Panc1 (cell line): ENCODE data around the gene CRIP2. TPM values are rescaled to one million over a fixed set of nuclear protein-coding genes. Genes with fewer than 3 reads are reported as not detected.

Experiments
- ATAC-seq: fragments of 200-7000 bp; cut with Tn5 transposase; 2 replicates; pipeline ENCODE4 v1.9.1; 2020; ENCODE audit warnings: mild to moderate bottlenecking, moderate library complexity
- BruUV-seq: library from RNA; stranded (reverse); fragments of 400-500 nt; replicated peaks from 2 replicates; lab custom pipeline; 2021; lab: Mats Ljungman, UMichigan
- CTCF ChIA-PET: fragments of 300-600 bp; sonication (Branson Sonifier 250); formaldehyde crosslinking; loops from one replicate; lab custom pipeline; 2022; ENCODE audit warnings: antibody characterized with exemption; lab: Charles Lee
- POLR2A ChIA-PET: fragments of 300-600 bp; sonication (Branson Sonifier 250); formaldehyde crosslinking; loops from one replicate; lab custom pipeline; 2022; ENCODE audit warnings: antibody characterized with exemption; lab: Charles Lee
- DNase-seq: peaks from one replicate; pipeline ENCODE4 v3.0.0-alpha.2; 2010; ENCODE audit warnings: low read depth, low spot score
- H3K27ac ChIP-seq: 2 replicates; pipeline ENCODE4 v1.5.1; 2011; ENCODE audit warnings: mild to moderate bottlenecking, low read length, inconsistent platforms
- H3K27me3 ChIP-seq: fragments of 200-500 bp; sonication (Bioruptor generic); 2 replicates; pipeline ENCODE4 v1.6.0; 2014; ENCODE audit warnings: low read length, inconsistent platforms; ENCODE audit not compliant: control insufficient read depth, insufficient read depth
- H3K36me3 ChIP-seq: fragments of 200-500 bp; sonication (Bioruptor generic); 2 replicates; pipeline ENCODE4 v1.5.1; 2014; ENCODE audit warnings: inconsistent platforms, mild to moderate bottlenecking, low read length, moderate library complexity; ENCODE audit not compliant: control insufficient read depth, insufficient read depth
- H3K4me1 ChIP-seq: 2 replicates; pipeline ENCODE4 v1.5.1; 2011; ENCODE audit warnings: inconsistent platforms, mild to moderate bottlenecking, low read length, moderate library complexity; ENCODE audit not compliant: control insufficient read depth, insufficient read depth
- H3K4me3 ChIP-seq, 2 experiments: 2 replicates each; pipeline ENCODE4 v1.5.1; 2011 to 2012; ENCODE audit warnings: low read depth in 2 of 2, low read length in 2 of 2, mild to moderate bottlenecking in 2 of 2, inconsistent platforms in 1 of 2, moderate library complexity in 1 of 2
- H3K9me3 ChIP-seq: fragments of 200-500 bp; sonication (Bioruptor generic); 2 replicates; pipeline ENCODE4 v1.5.1; 2014; ENCODE audit warnings: low read depth, mild to moderate bottlenecking, inconsistent platforms, low read length, moderate library complexity; ENCODE audit not compliant: control insufficient read depth, insufficient read depth
- POLR2AphosphoS5 ChIP-seq: IDR thresholded peaks from 2 replicates; pipeline ENCODE4 v1.6.1; 2012; ENCODE audit warnings: mild to moderate bottlenecking, low read depth, low read length, moderate library complexity
- SIN3A ChIP-seq: IDR thresholded peaks from 2 replicates; pipeline ENCODE4 v1.6.1; 2012; ENCODE audit warnings: low read depth, mild to moderate bottlenecking, low read length, moderate library complexity, borderline replicate concordance; ENCODE audit not compliant: insufficient read depth
- TCF7L2 ChIP-seq: IDR thresholded peaks from 2 replicates; pipeline ENCODE4 v1.6.1; 2011; ENCODE audit warnings: mild to moderate bottlenecking, low read depth, low read length, inconsistent platforms
- in situ Hi-C: cut with HindIII; loops from 2 replicates; pipeline ENCODE4 v1.10.0; 2016; ENCODE audit warnings: low sequenced_read_pairs, low pct_unique_long_range_greater_than_20kb
- intact Hi-C: fragments of 100-400 bp; cut with micrococcal nuclease; formaldehyde crosslinking; loops from one replicate; pipeline ENCODE4 v1.10.0; 2022; ENCODE audit not compliant: unreplicated experiment
- total RNA-seq: library from RNA; stranded (reverse); gene quantifications from one replicate; pipeline ENCODE4 v1.2.1, GENCODE V29; 2021; ENCODE audit not compliant: unreplicated experiment
- TF ChIP-seq, protein P1 (sequence below): fragments of 450-650 bp; IDR thresholded peaks from 2 replicates; pipeline ENCODE4 v1.5.1; 2017; ENCODE audit warnings: mild to moderate bottlenecking
- TF ChIP-seq, protein P2 (sequence below), 2 experiments: IDR thresholded peaks; 2 replicates each; pipeline ENCODE4 v1.6.1; 2011 to 2012; ENCODE audit warnings: low read depth in 2 of 2, control low read depth in 1 of 2, low read length in 1 of 2, mild to moderate bottlenecking in 1 of 2, moderate library complexity in 1 of 2; ENCODE audit not compliant: insufficient read depth in 1 of 2

Gene CRIP2
- total RNA-seq, 1 experiment from 2014 or later = 280 TPM

DNA sequence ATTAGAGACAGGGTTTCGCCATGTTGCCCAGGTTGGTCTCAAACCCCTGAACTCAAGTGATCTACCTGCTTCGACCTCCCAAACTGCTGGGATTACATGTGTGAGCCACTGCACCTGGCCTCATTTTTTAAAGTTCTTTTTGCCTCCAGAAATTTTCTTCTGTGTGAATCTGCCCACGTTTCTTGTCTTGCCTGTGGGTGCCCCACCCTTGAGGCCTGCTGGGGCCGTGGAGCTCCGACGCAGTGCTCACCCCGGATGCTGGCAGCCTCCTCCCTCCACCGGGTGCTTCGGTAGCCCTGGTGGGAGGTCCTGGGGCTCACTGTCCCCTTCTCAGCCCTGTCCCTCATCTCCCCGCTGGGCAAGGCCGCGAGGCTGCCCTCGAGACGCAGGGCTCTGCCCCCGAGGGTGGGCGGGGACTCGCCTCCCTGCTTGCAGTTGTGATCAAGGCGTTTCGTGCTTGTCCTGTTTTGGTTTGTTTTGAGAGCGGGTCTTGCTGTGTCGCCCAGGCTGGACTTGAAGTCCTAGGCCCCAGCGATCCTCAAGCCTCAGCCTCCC, 19.5 kb upstream of the CRIP2 start:
- DNase-seq = no peak
- intact Hi-C loops (no loop called here), in situ Hi-C loops (no loop called here)
- ChIA-PET CTCF (no interaction called here), POLR2A (no interaction called here)
- no peaks in the 10 kb centered on the region for H3K4me1 ChIP-seq
- H3K36me3 ChIP-seq = no peaks in the 10 kb centered on the region; the same call in 1 of the 2 replicates
- ATAC-seq = no peak
- no peaks in the 10 kb centered on the region for H3K9me3 ChIP-seq
- no TSS peak for BruUV-seq
- H3K4me3 ChIP-seq = no peak overlapping the region
- H3K27ac ChIP-seq = no peak overlapping the region
- H3K27me3 ChIP-seq = no peaks in the 10 kb centered on the region
- TF ChIP-seq, protein P1, sequence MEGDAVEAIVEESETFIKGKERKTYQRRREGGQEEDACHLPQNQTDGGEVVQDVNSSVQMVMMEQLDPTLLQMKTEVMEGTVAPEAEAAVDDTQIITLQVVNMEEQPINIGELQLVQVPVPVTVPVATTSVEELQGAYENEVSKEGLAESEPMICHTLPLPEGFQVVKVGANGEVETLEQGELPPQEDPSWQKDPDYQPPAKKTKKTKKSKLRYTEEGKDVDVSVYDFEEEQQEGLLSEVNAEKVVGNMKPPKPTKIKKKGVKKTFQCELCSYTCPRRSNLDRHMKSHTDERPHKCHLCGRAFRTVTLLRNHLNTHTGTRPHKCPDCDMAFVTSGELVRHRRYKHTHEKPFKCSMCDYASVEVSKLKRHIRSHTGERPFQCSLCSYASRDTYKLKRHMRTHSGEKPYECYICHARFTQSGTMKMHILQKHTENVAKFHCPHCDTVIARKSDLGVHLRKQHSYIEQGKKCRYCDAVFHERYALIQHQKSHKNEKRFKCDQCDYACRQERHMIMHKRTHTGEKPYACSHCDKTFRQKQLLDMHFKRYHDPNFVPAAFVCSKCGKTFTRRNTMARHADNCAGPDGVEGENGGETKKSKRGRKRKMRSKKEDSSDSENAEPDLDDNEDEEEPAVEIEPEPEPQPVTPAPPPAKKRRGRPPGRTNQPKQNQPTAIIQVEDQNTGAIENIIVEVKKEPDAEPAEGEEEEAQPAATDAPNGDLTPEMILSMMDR = no peak
- TF ChIP-seq TCF7L2 (no peak), POLR2AphosphoS5 (no peak), SIN3A (no peak)
- TF ChIP-seq, protein P2, sequence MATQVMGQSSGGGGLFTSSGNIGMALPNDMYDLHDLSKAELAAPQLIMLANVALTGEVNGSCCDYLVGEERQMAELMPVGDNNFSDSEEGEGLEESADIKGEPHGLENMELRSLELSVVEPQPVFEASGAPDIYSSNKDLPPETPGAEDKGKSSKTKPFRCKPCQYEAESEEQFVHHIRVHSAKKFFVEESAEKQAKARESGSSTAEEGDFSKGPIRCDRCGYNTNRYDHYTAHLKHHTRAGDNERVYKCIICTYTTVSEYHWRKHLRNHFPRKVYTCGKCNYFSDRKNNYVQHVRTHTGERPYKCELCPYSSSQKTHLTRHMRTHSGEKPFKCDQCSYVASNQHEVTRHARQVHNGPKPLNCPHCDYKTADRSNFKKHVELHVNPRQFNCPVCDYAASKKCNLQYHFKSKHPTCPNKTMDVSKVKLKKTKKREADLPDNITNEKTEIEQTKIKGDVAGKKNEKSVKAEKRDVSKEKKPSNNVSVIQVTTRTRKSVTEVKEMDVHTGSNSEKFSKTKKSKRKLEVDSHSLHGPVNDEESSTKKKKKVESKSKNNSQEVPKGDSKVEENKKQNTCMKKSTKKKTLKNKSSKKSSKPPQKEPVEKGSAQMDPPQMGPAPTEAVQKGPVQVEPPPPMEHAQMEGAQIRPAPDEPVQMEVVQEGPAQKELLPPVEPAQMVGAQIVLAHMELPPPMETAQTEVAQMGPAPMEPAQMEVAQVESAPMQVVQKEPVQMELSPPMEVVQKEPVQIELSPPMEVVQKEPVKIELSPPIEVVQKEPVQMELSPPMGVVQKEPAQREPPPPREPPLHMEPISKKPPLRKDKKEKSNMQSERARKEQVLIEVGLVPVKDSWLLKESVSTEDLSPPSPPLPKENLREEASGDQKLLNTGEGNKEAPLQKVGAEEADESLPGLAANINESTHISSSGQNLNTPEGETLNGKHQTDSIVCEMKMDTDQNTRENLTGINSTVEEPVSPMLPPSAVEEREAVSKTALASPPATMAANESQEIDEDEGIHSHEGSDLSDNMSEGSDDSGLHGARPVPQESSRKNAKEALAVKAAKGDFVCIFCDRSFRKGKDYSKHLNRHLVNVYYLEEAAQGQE (IDR thresholded peaks at IDR 0.05; ENCODE audit: insufficient read depth in 1 of 2, low read depth in 2 of 2, low read length in 1 of 2) = no peak

DNA sequence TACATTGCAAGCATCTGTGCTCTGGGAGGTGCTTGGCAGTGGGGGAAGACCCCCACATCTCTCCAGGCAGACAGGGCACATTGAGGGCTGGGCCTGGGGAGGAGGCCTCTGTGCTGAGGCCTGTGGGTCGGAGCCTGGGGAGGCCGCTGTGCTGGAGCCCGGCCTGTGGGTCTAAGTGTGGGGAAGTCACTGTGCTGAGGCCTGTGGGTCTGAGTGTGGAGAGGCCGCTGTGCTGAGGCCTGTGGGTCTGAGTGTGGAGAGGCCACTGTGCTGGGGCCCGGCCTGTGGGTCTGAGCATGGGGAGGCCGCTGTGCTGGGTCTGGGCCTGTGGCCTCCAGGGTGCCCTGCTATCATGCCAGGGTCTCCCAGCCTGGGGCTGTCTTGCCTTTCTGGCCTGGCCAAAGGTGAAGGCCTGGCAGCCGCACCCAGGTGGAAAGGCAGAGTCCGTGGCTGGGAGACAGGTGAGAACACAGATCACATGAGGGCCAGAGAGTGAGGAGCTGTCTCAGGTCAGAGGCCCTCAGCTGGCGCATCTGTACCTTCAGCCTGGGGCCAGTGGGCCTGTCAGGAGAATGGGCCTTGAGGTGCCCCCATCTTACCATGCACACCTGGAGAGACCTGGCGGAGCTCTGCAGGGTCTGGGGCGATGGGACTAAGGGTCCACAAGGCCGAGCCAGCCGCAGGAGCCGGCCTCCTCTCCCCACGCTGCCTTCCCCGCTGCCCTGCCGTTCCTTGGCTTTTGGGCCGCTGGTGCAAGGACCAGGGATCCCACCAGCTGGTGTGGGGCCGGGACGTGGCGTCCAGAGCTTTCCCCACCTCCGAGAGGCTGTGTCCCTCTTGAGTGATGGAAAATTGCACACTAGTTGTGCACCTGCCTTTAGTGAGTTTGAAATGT, 18.6 kb upstream of the CRIP2 start:
- Histone ChIP-seq H3K4me1 (no peaks in the 10 kb centered on the region), H3K9me3 (no peaks in the 10 kb centered on the region), H3K36me3 (no peaks in the 10 kb centered on the region), H3K27ac (no peak overlapping the region), H3K27me3 (no peaks in the 10 kb centered on the region), H3K4me3 (no peak overlapping the region)
- intact Hi-C loops = no loop called here
- ATAC-seq (0 out of 2 replicates have a peak, but pooled peaks have one; percentile 22), DNase-seq (no peak)
- no TSS peak for BruUV-seq
- in situ Hi-C loops = no loop called here
- POLR2A ChIA-PET = no interaction called here
- CTCF ChIA-PET = interaction anchor here (1.0 kb wide), 1 partner anchor 16 kb away, joined by 3 read pairs; no protein-coding TSS in a partner anchor
- no peak for TF ChIP-seq TCF7L2
- TF ChIP-seq, protein P1 = no peak
- TF ChIP-seq, protein P2 (IDR thresholded peaks at IDR 0.05; ENCODE audit: insufficient read depth in 1 of 2, low read depth in 2 of 2, low read length in 1 of 2) = no peak
- TF ChIP-seq SIN3A = no peak
- TF ChIP-seq POLR2AphosphoS5 = no peak
